GM11168 (cell line): ENCODE measurements around the gene CTAG1A.
"Not testable (repeated sequence)": the region's sequence is repeated elsewhere in the genome, so short reads cannot be mapped to it uniquely, and the experiment has no call there.

Experiments
- in situ Hi-C: fragments of 300-500 bp; cut with MboI; formaldehyde crosslinking; loops from one replicate; pipeline ENCODE4 v1.12.0; 2022; ENCODE audit warnings: low sequenced_read_pairs; ENCODE audit not compliant: unreplicated experiment

CTAG1A gene

DNA sequence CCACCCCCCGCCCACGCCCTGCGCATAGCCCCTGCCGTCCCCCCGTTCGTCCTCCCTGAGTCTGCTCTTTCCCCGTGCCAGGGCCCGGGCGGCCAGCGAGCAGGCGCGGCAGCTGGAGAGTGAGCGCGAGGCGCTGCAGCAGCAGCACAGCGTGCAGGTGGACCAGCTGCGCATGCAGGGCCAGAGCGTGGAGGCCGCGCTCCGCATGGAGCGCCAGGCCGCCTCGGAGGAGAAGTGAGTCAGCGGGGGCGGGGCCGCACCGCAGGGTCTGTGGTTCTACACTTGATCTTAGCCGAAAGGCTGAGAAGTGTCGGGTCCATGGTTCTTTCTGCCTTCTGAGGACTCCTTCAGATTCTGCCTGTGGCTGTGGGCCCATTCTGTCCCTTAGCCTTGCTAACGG, 24.6 kb upstream of the CTAG1A start:
- in situ Hi-C loops = not testable (repeated sequence)

DNA sequence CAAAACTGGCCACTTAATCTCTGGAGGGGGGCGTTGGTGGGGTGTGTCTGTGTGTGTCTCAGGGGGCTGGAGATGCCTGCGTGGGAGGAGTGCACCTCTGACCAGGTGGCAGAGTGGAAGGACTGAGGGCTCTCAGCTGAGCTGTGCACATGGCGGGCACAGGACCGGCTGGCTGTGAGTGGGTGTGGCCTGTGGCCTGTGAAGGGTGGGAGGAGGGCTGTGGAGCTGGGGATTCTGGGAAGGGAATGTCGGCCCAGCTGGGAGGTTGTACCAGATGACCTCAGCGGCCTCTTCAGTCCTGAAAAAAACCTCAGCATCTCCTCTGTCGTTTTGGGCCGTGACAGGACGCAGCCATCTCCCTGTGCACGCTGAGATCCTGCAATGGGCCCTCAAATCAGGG, 22.6 kb upstream of the CTAG1A start:
- in situ Hi-C loops = not testable (repeated sequence)

DNA sequence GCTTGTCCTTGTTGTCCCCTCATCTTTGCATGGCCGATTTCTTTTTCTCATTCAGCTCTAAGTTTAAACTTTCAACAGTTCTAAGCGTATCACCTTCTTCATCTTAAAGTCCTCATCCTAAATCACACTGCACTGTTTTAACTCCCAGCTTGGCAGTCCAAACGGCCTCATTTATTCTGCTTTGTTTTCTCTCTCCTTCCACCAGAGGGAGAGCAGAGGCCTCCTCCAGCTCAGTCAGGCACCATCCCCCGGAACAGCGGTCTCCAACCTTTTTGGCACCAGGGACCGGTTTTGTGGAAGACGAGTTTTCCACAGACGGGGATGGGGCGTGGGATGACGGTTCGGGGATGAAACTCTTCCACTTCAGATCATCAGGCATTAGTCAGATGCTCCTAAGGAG, 14.6 kb upstream of the CTAG1A start:
- in situ Hi-C loops = not testable (repeated sequence)

GRCh38 chrX:154573061-154573460, 11.9 kb upstream of the CTAG1A start:
- in situ Hi-C loops = not testable (repeated sequence)

DNA sequence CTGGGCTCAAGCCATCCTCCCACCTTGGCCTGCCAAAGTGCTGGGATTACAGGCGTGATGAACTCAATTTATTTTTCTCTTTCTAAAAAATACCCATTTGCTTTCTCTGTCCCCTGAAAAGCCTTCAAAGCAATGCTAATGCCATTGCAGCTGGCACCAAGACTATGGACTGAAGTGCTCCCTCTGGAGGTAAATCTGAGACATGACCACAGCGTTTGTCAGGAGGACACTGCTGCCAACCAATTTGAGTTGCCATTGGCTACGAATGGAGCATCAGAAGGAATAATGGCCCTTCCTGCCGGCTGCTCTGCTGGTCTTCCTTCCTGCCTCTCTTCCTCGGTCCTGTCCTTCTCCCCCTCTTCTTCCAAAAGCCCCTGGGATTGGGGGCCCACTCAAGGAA, 9.9 kb upstream of the CTAG1A start:
- in situ Hi-C loops = not testable (repeated sequence)

DNA sequence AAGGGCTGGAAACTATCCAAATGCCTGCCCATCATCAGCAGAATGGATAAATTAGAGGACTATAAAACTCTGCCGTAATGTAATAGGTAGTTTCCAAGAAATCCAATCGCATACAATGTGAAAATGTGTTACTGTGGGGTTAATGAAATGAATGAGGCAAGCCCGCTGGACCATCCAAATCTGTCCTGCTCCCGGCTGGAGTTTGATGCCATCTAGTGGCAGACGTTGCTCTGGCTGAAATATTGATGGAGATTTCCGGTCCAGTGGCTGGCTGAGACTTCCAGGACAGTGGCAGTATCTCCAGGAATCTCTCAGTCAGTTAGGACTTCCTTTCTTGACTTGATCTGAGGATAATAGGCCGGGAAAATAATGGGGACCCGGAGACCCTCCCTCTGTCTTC, 1.9 kb upstream of the CTAG1A start:
- in situ Hi-C loops = not testable (repeated sequence)

- in situ Hi-C loops = not testable (repeated sequence)
Observed at GRCh38 chrX:154590415-154590814, 5.5 kb downstream of the CTAG1A start.

DNA sequence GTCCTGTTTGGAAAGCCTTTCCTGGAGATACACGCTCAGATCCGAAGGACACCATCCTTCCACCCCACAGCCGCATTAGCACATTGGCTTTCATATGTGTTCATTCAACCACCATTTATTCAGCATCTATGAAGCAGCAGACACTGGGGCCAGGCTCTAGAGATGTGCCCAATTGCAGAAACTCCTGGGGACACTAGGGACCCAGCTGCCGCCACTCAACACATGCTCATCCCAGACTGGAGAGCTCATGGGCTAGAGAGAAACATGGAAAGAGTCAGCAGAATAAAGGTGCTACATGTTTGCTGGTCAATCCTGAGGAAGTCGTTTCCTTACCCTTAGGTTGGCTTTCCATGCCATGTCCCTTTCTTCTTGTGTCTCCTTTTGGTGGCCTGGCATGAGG, 7.6 kb downstream of the CTAG1A start:
- in situ Hi-C loops = no loop called here

- in situ Hi-C loops = no loop called here
Observed at GRCh38 chrX:154593201-154593600, 8.3 kb downstream of the CTAG1A start.

- in situ Hi-C loops = no loop called here
Observed at GRCh38 chrX:154594491-154594890, 9.6 kb downstream of the CTAG1A start.

- in situ Hi-C loops = no loop called here
Observed at GRCh38 chrX:154595559-154596249, 10.8 kb downstream of the CTAG1A start.

GRCh38 chrX:154596290-154596929, 11.5 kb downstream of the CTAG1A start:
- in situ Hi-C loops = no loop called here

DNA sequence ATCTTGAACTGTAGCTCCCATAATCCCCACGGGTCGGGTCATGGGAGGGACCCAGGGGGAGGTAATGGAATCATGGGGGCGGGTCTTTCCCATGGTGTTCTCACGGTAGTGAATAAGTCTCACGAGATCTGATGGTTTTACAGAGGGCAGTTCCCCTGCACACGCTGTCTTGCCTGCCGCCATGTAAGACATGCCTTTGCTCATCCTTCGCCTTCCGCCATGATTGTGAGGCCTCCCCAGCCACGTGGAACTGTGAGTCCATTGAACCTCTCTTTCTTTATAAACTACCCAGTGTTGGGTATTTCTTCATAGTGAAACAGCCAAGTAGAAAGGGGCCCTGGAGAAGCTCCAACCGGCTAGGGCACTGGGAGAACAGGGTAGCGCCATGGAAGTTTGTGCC, 12.3 kb downstream of the CTAG1A start:
- in situ Hi-C loops = no loop called here

GRCh38 chrX:154598656-154599055, 13.7 kb downstream of the CTAG1A start:
- in situ Hi-C loops = no loop called here

GRCh38 chrX:154599531-154599930, 14.6 kb downstream of the CTAG1A start:
- in situ Hi-C loops = no loop called here

DNA sequence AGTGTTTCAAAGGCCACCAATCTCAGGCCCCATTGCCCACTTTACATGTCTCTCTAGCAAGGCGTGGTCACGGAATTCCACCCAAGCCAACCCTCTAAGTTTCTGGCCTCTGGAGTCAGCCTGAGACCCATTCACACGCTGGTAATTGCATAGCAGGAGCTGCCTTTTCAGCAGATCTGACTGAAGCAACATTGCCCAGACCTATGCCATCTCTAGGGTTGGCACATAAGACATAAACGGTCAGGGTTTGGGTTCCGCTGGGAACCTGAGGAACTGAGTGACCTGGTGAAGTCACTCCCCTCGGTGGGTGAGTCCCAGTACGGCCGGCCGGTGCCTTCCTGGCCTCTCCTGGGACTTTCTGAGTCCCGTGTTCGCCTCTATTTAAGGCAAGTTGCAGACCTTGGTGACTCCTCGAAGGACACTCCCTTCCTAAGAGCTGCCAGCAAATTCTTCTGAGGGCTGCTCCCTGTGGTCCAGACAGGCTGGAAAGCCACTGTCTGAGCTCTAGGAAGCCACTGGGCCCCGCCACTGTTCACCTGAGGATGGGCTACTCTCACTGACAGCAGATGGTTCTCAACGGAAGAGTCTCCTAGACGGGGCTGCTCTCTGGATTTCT, 15.9 kb downstream of the CTAG1A start:
- in situ Hi-C loops = no loop called here

DNA sequence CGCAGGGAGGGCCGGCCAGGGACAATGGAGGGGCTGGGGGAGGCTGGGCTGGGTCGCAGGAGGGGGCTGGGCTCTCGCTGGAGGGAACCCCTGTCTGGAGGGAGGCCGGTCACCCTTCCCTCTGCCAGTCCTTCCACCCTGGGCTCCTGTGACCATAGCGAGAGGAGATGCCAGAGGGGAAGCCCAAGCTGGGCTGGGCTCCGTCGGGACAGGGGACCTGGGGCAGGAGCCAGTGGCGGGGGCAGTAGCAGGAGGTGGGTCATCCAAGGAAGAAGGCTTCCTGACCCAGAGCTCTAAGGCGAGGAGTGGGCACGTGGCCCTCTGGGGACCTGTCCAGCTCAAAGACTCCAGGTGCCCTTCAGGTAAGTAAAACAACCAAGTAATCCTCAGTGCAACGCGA, 17.3 kb downstream of the CTAG1A start:
- in situ Hi-C loops = no loop called here

GRCh38 chrX:154602766-154603437, 18.0 kb downstream of the CTAG1A start:
- in situ Hi-C loops = no loop called here

DNA sequence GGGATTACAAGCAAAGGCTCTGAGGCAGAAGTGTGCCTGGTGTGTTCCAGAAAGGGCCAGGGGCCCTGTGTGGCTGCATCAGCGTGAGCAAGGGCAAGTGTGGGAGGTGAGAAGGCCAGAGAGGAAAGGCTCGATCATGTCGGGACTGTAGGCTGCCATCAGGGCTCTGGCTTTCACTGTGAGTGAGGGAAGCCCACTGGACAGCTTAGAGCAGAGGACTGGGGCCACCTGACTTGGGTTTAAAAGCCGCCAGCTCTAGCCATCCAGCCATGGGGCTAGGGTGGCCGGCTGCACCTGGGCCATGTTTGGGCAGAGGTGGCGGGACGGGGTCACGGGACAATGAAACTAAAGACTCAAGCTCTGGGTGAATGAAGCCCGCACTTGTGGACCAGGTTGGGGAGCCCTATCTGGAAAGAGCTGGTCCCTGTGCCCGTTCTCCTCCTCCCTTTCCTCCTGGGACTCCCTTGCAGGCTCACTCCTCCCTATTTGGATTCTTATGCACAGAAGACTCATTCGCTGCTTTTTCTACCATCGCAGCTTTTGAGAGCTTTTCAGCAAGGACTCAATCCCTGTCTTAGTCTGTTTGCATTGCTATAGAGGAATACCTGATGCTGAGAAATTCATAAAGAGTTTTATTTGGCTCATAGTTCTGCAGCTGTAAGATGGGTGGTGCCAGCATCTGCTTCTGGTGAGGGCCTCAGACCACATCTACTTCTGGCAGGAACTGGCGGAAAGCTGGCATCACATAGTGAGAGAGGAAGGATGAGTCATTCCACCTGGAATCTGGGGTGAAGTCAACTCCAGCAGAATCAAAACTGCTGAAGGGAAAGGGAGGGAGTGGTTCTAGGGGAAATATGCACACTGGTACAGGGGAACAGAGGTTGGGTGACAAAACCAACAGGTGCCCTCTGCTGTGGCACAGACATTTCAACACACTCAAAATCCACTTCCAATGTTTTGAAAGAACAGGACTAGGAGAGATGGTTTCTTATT, 18.8 kb downstream of the CTAG1A start:
- in situ Hi-C loops = no loop called here

GRCh38 chrX:154605566-154605965, 20.6 kb downstream of the CTAG1A start:
- in situ Hi-C loops = no loop called here
